Mucosa of rectum (tissue), 2 donors: Measurements from ENCODE around the gene ZNF526.

Experiments
- H3K27ac ChIP-seq, 2 donors: one replicate each; pipeline ENCODE4 v1.7.0; 2013; ENCODE audit warnings: inconsistent platforms in 2 of 2, low read depth in 2 of 2, low read length in 2 of 2
- H3K27me3 ChIP-seq, 2 donors: one replicate each; pipeline ENCODE4 v1.7.0; 2013; ENCODE audit warnings: low read length in 2 of 2; ENCODE audit not compliant: control insufficient read depth in 2 of 2, insufficient read depth in 2 of 2
- H3K36me3 ChIP-seq, 2 donors: one replicate each; pipeline ENCODE4 v1.7.0; 2013; ENCODE audit warnings: low read length in 2 of 2; ENCODE audit not compliant: control insufficient read depth in 2 of 2, insufficient read depth in 2 of 2
- H3K4me1 ChIP-seq, 2 donors: one replicate each; pipeline ENCODE4 v1.7.0; 2013; ENCODE audit warnings: low read length in 2 of 2, mild to moderate bottlenecking in 1 of 2; ENCODE audit not compliant: control insufficient read depth in 2 of 2, insufficient read depth in 2 of 2
- H3K4me3 ChIP-seq, 2 donors: one replicate each; pipeline ENCODE4 v1.7.0; 2013; ENCODE audit warnings: low read length in 2 of 2
- H3K9ac ChIP-seq, 2 donors: one replicate each; pipeline ENCODE4 v1.7.0; 2013; ENCODE audit warnings: low read length in 2 of 2, low read depth in 1 of 2, mild to moderate bottlenecking in 1 of 2
- H3K9me3 ChIP-seq, 2 donors: one replicate each; pipeline ENCODE4 v1.7.0; 2013; ENCODE audit warnings: low read length in 2 of 2; ENCODE audit not compliant: control insufficient read depth in 2 of 2
- donor health status: healthy.
- donor health status: Normal muscosa, but diverticular disease.

ZNF526 gene

DNA sequence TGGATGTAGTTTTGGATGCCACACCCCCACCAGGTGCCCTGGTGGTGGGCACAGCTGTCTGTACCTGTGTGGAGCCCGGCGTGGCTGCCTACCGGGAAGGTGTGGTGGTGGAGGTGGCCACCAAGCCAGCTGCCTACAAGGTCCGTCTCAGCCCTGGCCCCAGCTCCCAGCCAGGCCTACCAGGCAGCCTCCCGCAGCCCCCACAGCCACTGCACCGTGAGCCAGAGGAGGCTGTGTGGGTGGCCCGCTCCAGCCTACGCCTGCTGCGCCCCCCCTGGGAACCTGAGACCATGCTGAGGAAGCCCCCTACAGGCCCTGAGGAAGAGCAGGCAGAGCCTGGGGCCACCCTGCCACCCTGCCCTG is 52.4 kb downstream of the ZNF526 start:
- no peak overlapping the region for H3K9ac ChIP-seq
- H3K4me3 ChIP-seq: no peak overlapping the region
- H3K36me3 ChIP-seq: peaks cover 26 to 30% of the 10 kb centered on the region in 2 donors
- no peaks in the 10 kb centered on the region for H3K27me3 ChIP-seq
- H3K9me3 ChIP-seq: no peaks in the 10 kb centered on the region
- H3K27ac ChIP-seq: no peak overlapping the region
- H3K4me1 ChIP-seq: peaks cover 25 to 32% of the 10 kb centered on the region in 2 donors

DNA sequence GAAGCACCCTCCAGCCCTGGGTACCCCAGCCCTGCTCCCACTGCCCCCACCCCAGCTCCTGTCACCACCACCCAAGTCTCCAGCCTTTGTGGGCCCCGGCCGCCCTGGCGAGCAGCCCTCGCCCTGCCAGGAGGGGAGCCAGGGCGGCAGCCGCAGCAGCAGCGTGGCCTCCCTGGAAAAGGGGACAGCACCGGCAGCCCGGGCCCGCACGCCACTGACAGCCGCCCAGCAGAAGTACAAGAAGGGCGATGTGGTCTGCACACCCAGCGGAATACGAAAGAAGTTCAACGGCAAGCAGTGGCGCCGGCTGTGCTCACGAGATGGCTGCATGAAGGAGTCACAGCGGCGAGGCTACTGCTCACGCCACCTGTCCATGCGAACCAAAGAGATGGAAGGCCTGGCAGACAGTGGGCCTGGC is 52.9 kb downstream of the ZNF526 start:
- Histone ChIP-seq H3K4me3 (no peak overlapping the region), H3K4me1 (peaks cover 25 to 32% of the 10 kb centered on the region in 2 donors), H3K27ac (no peak overlapping the region), H3K9ac (no peak overlapping the region), H3K36me3 (peaks cover 26 to 30% of the 10 kb centered on the region in 2 donors), H3K9me3 (no peaks in the 10 kb centered on the region), H3K27me3 (no peaks in the 10 kb centered on the region)

DNA sequence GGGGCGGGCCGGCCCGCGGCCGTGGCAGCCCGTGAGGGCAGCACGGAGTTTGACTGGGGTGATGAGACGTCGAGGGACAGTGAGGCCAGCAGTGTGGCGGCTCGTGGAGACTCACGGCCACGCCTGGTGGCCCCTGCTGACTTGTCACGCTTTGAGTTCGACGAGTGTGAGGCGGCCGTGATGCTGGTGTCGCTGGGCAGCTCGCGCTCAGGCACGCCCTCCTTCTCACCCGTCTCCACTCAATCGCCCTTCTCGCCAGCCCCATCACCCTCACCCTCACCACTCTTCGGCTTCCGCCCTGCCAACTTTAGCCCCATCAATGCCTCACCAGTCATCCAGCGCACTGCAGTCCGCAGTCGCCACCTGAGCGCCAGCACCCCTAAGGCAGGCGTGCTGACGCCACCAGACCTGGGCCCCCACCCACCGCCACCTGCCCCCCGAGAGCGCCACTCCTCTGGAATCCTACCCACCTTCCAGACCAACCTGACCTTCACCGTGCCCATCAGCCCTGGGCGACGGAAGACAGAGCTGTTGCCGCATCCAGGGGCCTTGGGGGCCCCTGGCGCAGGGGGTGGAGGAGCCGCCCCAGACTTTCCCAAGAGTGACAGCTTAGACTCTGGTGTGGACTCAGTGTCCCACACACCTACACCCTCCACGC is 53.4 kb downstream of the ZNF526 start:
- H3K4me1 ChIP-seq: peaks cover 30 to 37% of the 10 kb centered on the region in 2 donors
- peaks cover 26 to 30% of the 10 kb centered on the region in 2 donors for H3K36me3 ChIP-seq
- no peaks in the 10 kb centered on the region for H3K27me3 ChIP-seq
- no peak overlapping the region for H3K4me3 ChIP-seq
- no peak overlapping the region for H3K27ac ChIP-seq
- H3K9ac ChIP-seq: no peak overlapping the region
- no peaks in the 10 kb centered on the region for H3K9me3 ChIP-seq

DNA sequence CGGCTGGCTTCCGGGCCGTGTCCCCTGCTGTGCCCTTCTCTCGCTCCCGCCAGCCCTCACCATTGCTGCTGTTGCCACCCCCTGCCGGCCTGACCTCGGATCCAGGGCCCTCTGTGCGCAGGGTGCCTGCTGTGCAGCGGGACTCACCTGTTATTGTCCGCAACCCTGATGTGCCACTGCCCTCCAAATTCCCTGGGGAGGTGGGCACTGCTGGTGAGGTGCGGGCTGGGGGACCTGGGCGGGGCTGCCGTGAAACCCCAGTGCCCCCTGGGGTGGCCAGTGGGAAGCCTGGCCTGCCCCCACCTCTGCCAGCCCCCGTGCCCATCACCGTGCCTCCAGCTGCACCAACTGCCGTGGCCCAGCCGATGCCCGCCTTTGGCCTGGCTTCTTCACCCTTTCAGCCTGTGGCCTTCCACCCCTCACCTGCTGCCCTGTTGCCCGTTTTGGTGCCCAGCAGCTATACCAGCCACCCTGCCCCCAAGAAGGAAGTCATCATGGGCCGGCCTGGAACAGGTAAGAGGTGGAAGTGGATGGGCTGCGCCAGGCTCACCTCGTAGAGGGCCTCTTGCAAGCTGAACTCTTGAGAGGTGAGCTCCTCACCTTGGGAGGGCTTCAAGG is 54.1 kb downstream of the ZNF526 start:
- no peaks in the 10 kb centered on the region for H3K9me3 ChIP-seq
- H3K27ac ChIP-seq: no peak overlapping the region
- no peaks in the 10 kb centered on the region for H3K27me3 ChIP-seq
- no peak overlapping the region for H3K4me3 ChIP-seq
- H3K9ac ChIP-seq: no peak overlapping the region
- peaks cover 36 to 44% of the 10 kb centered on the region in 2 donors for H3K4me1 ChIP-seq
- H3K36me3 ChIP-seq: peaks cover 26 to 30% of the 10 kb centered on the region in 2 donors

- no peak overlapping the region for H3K9ac ChIP-seq
- peaks cover 36 to 44% of the 10 kb centered on the region in 2 donors for H3K4me1 ChIP-seq
- no peaks in the 10 kb centered on the region for H3K27me3 ChIP-seq
- no peaks in the 10 kb centered on the region for H3K9me3 ChIP-seq
- H3K27ac ChIP-seq: no peak overlapping the region
- H3K4me3 ChIP-seq: no peak overlapping the region
- peaks cover 26 to 30% of the 10 kb centered on the region in 2 donors for H3K36me3 ChIP-seq
These were observed 55.0 kb downstream of the ZNF526 start for GRCh38 chr19:42275103-42275502.

DNA sequence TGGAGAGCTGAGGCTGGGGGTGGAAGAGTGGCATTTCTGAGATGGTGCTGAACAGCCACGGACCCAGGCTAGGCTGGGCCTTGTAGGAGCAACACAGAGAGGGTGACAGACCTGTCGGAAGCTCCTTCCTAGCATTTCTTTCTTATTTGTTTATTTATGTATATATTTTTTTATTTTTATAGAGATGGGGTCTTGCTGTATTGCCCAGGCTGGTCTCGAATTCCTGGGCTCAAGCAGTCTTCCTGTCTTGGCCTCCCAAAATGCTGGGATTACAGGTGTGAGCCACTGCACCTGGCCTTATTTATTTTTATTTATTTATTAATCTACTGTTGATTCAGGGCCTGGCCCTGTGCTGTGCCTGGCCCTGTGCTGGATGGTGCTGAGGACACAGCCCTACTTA is 55.4 kb downstream of the ZNF526 start:
- H3K36me3 ChIP-seq: peaks cover 26 to 30% of the 10 kb centered on the region in 2 donors
- peaks cover 31 to 40% of the 10 kb centered on the region in 2 donors for H3K4me1 ChIP-seq

GRCh38 chr19:42276284-42276683 is 56.2 kb downstream of the ZNF526 start:
- Histone ChIP-seq H3K4me3 (no peak overlapping the region), H3K27ac (no peak overlapping the region), H3K36me3 (peaks cover 26 to 30% of the 10 kb centered on the region in 2 donors), H3K9ac (no peak overlapping the region), H3K4me1 (peaks cover 27 to 34% of the 10 kb centered on the region in 2 donors), H3K9me3 (no peaks in the 10 kb centered on the region), H3K27me3 (no peaks in the 10 kb centered on the region)

More for the DNA sequence above, 55.4 kb downstream of the ZNF526 start:
- H3K9me3 ChIP-seq: no peaks in the 10 kb centered on the region
- no peak overlapping the region for H3K9ac ChIP-seq
- H3K27ac ChIP-seq: no peak overlapping the region
- no peaks in the 10 kb centered on the region for H3K27me3 ChIP-seq
- H3K4me3 ChIP-seq: no peak overlapping the region

DNA sequence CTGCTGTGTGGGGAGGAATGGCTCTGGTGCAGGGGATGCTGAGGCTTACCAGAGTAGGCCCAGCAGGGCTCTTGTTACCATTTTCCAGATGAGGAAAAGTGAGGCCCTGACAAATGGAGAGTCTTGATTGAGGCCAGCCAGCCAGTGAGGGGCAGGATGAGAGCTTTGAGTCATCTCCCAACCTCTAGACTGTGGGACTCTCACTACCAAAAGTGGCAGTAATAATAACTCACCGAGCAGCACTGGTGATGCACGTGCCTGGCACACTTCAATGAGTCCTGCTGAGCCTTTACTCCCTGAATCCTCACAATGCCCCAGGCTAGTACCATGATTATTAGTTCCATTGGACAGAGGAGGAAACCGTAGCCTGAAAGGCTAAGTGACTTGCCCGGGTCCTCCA is 56.7 kb downstream of the ZNF526 start:
- peaks cover 31 to 37% of the 10 kb centered on the region in 2 donors for H3K4me1 ChIP-seq

More for the DNA sequence above, 56.7 kb downstream of the ZNF526 start:
- Histone ChIP-seq H3K36me3 (peaks cover 22 to 29% of the 10 kb centered on the region in 2 donors), H3K27me3 (no peaks in the 10 kb centered on the region), H3K9ac (no peak overlapping the region), H3K4me3 (no peak overlapping the region), H3K27ac (no peak overlapping the region), H3K9me3 (no peaks in the 10 kb centered on the region)
